CD4-positive, alpha-beta T cell treated with Interleukin-15 for 1 hour (primary cell): ENCODE results near the gene GMDS.

Experiments
- DNase-seq: peaks from one replicate; pipeline ENCODE4 v3.0.0-alpha.2; 2020

Gene GMDS

GRCh38 chr6:1607516-1608221 is 637.7 kb downstream of the GMDS start:
- DNase-seq = no peak

- no peak for DNase-seq
Observed at GRCh38 chr6:1606780-1607515, 638.5 kb downstream of the GMDS start.

- no peak for DNase-seq
Observed at GRCh38 chr6:1605893-1606779, 639.3 kb downstream of the GMDS start.

GRCh38 chr6:1605004-1605892 is 640.2 kb downstream of the GMDS start:
- no peak for DNase-seq

DNA sequence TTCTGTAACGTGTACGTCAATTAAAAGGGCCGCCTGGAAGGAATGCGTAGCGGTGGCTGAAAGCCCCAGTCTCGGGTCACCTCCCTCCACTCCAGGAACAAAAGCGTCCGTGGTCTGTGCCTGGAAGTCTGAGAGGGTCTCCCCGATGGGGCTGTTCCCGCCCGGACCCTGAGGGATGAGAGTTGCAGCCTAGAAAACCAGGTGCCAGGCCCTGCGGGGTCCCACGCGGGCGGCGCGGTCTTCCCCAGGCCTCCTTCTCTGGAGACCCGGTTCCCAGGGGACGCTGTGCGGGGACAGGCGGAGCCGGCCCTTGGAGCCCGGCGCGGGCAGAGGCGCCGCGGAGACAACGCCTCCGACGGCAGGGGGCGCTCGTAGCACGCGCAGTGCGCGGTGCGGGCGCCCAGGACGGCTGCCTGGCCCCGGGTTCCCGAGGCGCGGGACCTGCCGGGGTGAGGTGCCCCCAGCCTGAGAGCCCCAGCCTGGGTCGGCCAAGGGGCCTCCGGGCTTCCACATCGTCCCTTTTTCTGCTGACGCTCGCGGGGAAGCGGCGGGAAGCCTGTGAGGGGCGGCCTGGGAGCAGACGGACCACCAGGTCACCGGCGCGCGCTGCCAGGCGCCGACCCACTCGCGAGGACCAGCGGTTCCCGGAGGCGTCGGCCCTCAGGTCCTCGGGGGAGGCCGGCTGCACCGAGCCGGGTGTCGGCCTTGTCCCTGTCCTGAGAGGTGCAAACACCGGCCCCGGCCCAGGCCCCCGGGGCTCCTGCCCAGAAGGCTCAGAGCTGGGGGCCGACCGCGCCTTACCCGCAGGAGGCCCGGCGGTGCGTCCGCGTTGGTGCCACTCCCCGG is 641.0 kb downstream of the GMDS start:
- peak; percentile 40 for DNase-seq

GRCh38 chr6:1603708-1604107 is 641.7 kb downstream of the GMDS start:
- DNase-seq = no peak

DNA sequence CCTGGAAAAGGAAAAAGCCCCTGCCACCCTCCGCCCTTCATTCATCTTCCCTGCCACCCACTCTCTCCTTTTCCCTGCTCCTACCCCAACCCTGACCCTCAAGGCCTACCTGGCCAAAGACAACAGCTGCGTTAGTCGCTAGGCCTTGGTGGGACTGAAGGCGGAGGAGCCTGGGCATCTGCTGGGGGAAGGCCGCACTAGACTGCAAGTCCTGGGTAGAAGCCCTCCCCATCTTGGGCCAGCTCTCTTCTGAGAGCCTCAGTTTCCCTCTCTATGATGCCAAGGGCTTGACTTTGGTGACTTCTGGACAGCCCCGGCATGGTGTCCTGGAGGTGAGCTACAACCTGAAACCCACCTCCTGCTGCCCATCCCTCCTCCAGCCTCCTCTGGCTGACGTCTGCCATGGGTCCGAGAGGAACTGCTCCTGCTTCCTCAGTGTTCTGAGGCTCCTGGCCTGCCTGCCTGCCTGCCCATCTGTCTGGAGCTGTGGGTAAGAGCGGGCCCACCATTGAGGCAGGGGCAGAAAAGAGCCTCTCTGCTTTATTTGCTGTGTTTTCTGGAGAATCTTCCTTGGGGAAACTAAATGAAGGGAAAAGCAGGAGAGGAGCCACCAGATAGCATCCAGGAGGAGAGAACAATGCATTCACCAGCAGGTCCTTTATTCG is 643.2 kb downstream of the GMDS start:
- peak; percentile 10 for DNase-seq

DNA sequence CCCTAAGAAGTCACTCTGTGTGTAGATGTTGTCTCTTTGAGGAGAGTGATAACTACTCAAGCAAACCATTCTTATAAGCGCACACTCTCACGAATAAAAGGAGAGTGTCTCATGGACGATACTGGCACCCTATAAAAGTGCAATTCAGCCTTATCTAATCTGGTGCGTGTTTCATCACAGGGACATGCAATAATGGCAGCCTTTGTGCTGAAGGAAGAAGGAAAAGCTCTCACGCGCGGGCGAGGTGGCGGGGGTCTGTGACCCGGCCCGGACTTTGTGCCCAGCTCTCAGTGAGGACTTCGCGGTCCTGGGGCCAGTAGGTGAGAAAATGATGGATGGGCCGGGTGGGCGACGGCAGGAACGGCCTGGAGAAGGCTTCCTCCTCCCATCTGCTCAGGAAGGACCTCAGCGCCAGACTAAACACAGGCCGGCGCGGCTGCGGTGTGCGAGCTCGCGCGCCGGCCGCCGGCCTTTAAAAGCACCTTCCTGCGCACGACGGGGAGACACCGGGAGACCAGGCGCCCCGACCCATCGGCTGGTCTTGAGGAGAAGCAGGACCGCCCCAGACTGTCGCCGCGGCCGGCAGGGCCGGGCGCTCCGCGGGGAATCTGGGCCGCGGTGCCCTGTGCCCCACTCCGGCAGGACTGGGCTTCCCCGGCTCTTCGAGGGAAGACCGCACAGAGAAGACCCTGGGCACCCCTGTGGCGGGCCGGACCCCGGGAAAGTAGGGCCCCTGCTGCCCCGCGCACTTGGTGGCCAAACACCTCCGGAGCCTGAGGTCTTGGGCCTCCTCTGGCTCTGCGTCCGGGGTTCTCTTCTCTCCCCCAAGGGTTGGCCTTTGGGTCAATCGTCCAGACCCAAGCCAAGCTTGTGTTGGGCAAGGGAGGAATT is 644.0 kb downstream of the GMDS start:
- DNase-seq = peak; percentile 14

DNA sequence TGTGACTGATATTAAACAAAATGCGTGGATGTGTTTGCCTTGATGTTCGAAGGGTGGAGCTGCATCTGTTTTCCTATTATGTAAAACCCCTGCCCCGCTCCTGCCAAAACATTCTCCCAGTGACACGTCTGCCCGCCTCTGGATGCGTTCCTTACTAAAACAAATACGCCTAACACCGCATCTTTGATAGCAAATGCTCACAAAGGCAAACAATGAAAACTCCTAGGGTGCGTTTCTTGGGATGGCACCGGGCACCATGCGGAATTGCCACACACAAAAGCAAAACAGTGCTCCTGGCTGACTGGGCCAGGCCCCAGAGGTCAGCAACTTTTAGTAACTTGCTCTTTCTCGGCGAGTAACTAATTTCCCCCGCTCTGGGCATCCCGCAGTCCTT is 644.6 kb downstream of the GMDS start:
- no peak for DNase-seq

DNA sequence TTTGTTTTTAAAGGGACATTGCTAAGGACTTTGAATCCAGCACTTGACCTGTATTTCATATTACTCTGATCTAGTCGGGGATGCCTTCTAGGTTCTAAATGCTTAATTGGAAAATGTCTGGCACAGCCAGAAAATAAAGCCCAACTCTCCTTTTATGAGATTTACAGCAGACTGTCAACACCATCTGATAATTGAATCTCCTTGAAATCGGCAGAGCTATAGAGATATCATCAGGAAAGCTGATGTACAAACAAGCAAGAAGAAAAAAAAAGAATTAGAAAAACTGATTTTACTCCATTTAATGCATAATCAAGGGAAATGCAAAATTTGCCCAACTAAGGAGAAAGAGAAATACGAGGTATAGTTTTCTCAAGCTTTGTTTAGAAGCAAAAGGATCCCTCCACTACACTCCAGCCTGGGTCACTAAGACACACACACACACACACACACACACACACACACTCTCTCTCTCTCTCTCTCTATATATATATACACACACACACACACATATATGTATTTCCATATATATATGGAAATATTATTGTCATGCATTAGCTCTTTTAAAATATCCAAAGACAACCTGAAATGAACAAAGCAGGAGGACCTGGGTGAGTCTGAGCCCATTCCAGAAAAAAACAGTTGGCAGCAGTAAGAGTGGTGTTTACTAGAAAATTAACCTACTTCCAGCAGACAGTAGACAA is 645.2 kb downstream of the GMDS start:
- no peak for DNase-seq

DNA sequence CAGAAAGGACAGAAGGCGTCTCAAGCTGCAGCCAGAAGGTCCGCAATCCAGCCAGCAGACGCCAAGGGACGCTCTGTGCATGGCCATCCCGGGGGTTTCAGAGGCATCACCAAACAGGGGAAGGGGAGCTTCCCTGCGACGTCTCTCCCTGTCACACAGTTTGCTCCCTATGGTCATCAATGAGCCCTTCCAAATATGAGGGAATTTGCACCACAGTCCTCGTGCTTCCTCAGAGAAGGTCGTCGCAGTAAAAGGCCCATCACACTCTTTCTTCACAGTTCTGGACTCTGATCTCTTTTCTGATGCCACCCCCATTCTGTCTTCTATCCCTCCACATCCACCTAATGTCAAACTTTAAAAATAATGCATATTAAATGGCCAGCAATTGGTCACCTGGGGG is 645.9 kb downstream of the GMDS start:
- peak; percentile 7 for DNase-seq

GRCh38 chr6:1598886-1599285 is 646.5 kb downstream of the GMDS start:
- DNase-seq = no peak

DNA sequence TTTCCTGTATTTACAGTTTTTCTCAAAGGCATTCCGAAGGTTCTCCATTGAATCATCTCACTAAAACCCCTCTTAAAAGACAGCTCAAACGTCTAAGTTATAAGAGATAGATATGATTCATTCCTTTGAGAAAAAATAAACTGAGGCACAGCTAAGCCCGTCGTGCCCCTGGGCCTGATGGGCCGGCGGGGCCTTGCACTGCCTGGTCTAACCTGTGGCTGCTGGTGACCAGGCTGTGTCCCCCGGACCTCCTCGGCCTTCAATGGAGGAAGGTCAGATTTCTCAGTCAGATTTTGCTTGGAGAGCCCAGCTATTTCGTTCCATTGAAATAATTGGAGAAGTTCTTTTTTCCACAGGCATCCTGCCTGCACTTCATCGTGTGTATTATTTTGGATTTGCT is 647.0 kb downstream of the GMDS start:
- DNase-seq = peak; percentile 5

DNA sequence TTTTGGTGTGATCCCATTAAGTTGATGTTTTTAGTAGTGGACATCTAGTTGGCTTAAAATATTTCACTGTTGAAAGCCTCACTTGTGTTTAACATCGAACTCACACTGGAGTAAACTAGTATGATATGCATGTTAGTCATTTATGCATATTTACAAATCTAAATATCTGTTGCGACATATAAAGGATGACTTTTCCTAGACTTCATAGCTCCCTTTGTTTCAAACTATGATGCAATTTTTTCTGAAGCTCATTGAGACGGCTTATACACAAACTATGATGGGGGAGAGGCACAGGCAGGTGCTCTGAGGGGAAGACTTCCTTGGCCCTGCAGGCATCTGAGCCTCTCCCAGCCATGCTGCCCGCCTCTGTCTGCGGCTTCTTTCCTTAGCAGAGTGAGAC is 647.5 kb downstream of the GMDS start:
- DNase-seq = no peak

DNA sequence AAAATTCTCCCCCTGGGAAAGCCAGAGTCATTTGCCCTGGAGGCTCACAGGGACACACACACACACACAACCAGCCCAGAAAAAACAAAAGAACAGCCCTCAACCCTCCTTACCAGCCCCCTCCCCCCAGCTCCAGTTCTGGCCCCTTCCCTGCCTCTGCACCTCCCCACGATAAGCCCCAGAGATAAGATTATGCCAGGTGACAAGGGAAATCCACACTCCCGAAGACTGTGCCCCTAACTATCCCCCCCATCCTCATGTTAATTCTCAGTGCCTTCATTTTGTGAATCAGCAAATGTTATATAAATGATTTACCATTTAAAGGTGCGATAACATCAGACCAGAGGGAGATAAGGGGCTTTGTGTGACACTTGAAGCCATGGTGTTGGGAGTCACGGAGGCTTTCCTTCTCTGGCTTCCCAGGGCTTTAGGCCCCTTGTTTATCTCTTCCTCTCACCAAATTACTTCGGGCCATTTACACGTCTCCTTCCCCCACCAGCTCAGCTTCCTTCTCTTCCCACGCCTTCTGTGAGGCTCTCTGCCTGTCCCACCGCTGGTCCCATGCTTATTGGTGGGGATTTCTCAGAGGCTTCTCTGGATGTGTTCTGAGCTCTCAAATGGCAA is 648.2 kb downstream of the GMDS start:
- DNase-seq = no peak

- DNase-seq = peak; percentile 56
Observed at GRCh38 chr6:1596088-1596852, 649.1 kb downstream of the GMDS start.

- peak; percentile 9 for DNase-seq
Observed at GRCh38 chr6:1595271-1596087, 649.9 kb downstream of the GMDS start.
